GM18870 (cell line): ENCODE measurements around the gene MCM9.

Source experiments
- ATAC-seq: cut with Tn5 transposase; IDR thresholded peaks from one replicate; pipeline ENCODE4 v1.9.1; 2021; ENCODE audit warnings: moderate library complexity; ENCODE audit not compliant: unreplicated experiment

MCM9 gene

DNA sequence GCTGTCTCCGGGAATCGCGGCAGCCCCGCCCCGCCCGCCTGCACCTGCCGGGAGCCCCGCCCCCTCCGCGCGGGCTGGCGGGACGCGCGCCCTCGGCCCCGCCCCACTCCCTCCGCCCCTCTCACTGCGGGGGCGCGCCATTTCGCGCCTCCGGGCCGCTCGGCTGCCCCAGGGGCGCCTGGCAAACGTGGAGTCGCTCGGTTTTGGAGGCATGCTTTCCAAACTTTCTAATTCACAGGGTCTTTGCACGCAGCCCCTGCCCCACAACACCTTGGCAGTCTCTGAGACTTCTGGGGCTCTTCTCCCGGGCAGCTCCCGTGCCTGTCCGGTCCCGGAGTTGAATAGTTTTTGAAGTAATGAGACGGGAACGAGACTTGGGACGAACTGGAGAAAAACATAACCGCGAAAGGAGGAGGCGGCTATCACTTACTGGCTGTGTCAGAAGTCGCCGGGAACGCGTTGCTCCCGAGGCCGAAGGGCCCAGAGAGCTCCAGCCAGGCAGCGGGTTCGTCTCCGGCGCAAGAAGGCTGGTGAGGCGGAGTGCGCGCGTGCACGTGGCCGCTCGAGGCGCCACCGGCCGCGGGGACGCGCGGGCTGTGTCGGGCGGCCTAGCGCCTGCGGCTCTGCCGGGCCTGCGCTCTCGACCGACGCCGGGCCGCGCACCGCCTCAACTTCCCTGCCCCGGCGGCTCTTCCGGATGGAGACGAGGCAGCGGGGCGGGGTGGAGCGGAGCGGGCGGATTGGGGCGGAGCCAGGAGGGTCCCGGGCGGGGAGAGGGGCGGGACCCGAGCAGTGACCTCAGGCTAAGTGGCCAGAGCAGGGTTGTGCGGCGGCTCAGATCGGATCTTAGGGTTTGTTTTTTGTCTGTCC lies at the start of gene MCM9:
Gene MCM9, minus strand, starts transcription at position 699 of the 870 bp plus-strand sequence. CDS start 3,436 bp downstream, outside the sequence.
- ATAC-seq = peak; percentile 90

DNA sequence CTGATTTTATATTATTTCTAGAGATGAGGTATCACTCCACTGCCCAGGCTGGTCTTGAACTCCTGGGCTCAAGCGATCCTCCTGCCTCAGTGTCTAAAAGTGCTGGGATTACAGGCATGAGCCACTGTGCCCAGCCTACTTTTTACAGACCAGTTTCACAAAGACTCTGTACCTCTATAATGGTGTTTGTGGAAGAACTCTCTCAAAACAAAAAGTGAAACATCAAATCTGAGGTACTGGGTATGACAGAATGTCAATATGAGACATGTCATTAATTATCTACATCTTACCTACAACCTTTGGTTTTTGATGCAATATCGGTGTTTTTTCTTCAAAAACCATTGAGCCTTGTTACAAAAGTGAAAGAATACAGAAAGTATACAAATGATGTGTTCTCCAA lies 49.4 kb upstream of the MCM9 start:
- peak; percentile 82 for ATAC-seq

DNA sequence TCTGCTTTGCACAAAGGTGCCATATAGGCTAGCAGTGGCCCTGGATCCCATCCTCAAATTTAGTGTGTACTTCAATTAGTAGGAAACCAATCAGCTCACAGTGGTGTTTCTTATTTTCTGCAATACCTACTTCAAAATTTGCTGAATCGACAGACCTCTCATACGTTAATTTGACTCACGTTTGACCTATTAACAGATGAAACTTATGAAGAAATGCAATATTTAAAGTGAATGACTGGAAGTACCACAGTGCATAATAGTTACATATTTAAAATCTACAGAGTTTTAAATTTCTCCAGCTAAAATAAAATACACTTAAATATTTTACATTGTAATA lies 47.6 kb upstream of the MCM9 start:
- no peak for ATAC-seq

DNA sequence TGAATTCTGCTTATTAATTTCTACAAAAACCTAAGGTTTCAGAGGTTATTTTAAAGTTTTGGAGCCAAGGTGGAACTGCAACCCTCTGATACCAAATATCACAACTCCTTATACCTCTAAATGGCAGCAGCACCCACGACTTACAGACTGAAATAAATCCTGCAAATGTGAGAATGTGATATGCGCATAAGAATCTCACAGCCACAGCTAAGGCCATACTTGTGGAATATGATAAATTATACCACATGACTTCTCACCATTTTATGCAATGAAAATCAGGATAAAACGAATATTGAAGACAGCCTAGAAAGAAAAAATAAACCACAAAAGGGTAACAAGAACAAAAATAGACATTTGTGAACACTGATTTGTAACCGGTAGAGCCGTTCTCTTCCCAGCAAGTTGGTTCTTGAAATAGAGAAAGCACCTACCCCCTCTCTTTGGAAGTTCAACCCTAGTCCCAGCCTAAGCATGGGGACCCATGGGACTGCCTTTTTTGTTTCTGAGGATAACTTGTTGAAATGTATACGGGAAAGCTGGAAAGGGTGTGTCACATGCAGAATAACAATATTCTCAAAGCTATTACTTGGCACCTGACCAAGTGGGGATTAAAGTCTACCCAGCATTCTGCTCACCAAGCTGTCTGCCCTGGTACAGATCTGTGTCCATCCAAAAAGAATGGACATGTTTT lies 47.1 kb upstream of the MCM9 start:
- no peak for ATAC-seq

DNA sequence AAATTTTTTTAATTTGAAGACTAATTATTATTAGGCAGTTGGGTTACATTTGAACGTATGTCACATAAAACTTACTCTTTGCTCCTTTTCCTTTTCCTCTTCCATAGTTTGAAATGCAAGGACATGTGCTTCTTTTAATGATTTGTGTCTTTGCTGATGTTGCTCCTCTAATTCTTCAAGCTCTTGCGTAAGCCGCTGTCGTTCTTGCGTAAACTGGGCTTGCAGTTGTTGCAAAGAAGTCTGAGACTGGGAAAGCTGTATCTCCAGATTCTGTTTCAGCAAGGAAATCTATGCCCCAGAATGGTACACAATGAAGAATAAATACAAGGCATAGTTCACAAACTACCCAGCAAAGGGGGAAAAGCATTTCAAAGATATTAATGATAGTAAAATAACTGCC lies 45.1 kb upstream of the MCM9 start:
- no peak for ATAC-seq

DNA sequence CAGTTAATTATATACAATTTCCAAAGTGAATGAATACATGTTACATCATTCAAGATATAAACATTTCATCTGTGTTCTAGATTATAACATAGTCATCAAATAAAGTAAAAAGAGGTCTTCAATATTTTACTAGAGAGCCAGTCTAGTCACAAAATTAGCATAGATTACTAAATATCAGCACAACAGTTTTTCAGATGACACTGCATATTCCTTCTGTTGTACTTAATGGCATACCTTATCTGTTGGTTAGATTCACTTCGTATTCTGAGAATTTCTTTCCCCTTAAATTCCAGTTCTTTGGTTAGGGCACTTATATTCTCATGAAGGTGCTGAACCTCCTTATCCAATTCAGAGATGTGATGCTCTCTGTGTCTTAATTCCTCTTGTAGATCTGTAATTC lies 39.8 kb upstream of the MCM9 start:
- no peak for ATAC-seq

DNA sequence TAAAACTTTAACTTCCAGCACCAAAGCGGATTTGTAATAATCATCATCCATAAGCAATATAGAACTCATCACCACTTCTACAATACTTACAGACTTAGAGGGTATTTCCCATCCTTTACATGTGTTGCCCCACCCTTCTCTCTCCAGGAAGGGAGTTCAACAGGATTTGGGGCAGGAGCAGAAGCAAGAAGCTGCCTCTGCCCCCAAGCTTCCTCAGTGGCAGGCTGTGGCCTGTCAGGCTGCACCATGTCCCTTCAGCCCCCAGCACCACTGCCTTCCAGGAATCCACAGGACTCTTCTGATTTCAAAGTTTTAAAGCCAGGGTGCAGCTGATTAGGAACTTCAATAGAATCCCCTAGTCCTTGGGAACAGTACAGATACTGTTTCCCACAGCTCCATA lies 36.7 kb upstream of the MCM9 start:
- ATAC-seq = no peak

DNA sequence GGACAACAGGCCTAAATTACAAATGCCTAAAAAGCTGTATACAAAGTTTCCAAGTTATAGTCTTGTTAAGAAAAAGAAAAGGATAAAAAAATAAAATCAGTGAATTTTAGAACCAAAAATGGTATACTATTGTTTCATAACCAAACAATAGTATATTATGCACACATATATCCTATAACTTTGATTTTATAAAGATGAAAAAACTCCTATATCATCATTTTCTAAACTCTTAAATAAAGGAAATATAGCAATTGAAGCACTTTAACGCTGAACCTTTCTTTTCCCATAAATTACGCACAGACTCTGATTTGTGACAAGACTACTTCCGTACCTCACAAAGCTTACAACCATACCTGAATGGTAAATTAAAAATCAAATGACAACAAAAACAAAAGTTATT lies 35.9 kb upstream of the MCM9 start:
- no peak for ATAC-seq

DNA sequence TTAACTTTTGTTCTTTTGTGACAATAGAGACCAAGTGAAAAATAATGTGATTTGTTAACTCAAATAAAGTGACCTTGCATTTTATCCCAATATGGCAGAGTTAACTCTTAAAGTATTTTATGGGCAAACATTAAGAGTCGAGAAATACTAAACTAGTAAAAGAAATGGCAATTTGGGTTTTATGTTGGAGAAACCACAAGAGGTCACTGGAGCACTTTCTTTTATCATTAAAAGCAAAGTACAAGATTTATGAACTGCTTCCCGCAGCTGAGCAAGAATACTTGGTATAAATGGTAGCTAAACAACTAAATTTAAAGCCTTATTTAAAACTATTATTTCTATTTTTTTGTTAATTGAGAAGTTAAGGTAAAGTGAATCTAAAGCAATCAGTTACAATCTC lies 33.5 kb upstream of the MCM9 start:
- ATAC-seq = no peak

DNA sequence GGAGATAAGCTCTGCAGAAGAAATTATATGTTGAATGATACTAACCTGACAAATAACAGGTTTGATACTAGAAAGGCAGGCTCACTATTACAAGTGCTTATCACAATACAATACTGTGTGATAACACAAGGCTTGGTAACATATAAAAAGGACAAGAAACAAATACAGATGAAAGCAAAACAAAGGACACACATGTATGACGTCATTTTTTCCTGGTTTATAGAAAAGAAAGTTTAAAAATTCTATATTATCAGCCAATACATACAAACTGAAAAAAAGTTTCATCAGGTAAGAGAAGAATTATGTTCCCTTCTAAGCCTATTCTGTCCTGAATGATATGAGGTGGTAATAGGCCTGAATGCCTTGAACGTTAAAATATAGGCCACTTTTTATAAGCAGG lies 32.3 kb upstream of the MCM9 start:
- ATAC-seq = no peak

DNA sequence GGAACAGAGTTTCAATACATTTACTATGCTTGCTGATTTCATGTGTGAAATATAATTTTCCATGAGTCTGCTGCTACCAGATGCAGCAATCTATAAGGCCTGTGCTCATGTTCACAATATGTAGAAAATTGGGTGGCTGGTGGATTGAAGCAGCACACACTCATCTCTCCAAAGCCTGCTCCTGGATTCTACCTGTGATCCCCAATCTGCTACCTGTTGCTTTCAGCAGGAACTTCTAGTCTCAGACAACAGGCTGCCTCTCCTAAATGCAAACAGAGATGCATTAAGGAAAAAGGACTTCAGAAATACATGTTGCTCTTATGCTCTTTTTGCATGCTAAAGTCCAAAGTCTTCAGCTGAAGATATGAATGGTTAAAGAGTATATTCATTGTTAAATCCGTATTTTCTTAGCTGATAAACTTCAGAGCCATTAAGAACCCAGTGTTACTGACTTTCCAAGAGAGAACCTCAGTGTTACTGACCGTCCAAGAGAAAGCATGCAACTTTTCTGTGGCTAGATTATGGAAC lies 30.9 kb upstream of the MCM9 start:
- no peak for ATAC-seq

DNA sequence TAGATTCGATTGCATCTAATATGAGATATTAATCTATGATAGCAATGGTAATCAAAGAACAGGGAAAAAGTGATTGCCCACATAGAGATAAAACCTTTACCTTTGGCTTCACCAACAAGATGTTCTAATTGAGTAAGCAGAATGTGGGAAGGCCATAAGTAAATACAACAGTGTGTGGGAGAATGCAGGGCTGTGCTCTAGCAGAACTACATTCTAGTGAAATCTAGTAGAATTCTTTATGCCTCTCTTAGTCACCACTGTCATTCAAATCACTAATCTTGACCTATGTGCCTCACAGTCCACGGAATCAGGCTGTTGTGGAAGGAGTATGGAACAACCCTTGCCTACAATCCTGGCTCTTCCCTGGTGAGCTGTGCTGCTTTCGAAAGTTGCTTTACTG lies 30.4 kb upstream of the MCM9 start:
- no peak for ATAC-seq

DNA sequence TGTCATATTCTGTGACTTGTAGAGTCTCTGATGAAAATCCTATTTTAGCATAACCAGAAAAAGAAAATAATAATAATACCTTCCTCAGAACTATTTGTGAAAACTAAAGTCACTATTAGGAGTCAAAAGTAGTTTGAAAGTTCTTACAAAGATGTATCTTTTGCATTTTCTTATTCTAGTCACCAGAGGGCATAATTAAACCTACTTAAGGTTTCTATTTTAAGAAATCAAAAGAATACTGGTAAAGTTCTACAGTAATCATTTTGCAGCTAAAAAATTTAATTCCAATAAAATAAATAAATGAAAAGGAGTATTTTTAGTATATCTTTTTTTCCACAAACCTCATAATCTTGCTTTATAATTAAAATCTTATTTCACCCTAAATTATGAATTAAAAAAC lies 28.0 kb upstream of the MCM9 start:
- no peak for ATAC-seq

DNA sequence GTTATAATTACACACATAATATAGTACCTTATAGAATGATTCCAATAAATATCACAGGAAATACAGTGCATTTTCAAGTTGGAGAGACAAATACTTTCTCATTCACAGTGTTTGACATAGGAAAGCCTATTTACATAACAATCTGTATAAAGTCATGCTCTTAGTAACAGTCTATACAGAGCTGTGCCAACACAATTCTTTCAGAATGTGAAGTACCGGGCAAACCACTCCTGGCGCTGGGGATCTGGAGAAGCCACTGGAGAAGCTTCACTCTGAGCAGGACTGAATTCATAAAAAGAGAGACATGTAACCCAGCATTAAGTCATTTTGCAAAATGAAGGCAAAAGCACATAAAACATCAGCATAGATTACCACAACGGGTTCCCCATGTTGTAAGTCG lies 24.9 kb upstream of the MCM9 start:
- ATAC-seq = no peak

DNA sequence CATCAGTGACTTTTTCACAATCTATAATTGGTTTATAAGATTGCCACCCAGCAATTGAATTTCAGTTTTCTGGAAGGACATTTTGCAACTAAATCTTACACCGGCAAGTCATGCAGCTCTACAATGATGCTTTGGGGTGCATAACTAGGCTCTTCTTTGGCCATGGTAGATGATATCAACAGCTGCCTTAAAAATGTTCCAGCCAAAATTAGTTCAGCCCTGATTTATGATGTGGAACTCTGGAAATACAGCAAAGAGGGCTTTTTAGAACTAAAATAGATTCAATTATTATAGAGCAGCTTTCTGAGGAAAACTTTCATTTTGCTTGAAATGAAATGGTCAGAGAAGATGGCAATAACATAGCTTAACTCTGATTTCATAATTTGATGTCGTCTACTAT lies 18.4 kb upstream of the MCM9 start:
- no peak for ATAC-seq

DNA sequence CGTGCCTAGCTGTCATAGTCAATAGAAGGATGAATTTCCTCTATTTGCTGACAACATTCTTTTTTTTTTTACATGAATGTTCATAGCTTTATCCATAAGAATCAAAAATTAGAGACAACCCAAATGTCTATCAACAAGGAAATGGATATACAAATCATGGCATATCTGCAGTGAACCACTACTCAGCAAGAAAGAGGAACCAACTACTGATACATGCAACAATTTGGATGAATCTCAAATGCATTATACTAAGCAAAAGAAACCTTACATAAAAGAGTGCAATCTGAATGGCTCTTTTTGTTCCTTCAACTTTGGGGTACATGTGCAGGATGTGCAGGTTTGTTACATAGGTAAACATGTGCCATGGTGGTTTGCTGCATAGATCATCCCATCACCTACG lies 17.7 kb upstream of the MCM9 start:
- ATAC-seq = no peak

DNA sequence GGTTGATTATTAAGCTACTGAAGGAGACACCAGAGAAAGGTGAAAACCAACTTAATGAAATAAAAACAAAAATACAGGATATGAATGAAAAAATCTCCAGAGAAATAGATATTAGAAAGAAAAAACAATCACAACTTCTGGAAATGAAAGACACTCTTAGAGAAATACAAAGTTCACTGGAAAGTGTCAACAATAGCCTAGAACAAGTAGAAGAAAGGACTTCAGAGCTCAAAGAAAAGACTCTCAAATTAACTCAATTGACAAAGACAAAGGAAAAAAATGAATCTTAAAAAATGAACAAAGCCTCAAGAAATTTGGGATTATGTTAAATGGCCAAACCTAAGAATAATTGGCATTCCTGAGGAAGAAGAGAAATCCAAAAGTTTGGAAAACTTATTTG lies 10.3 kb upstream of the MCM9 start:
- ATAC-seq = no peak

DNA sequence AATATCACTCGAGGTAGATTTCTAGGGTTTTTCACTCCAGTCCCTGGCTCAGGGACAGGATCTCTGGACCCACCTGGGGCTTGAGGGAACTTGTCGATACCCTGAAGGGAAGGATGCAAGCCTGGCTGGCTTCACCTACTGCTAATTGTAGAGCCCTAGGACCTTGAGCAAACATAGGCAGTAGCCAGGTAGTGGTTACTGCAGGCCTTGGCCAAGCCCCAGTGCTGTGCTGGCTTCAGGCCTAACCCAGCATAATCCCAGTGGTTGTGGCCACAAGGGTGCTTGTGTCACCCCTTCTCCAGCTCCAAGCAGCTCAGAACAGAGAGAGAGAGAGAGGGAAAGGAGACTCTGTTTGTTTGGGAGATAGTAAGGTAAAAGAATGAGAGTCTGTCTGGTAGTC lies 5.8 kb upstream of the MCM9 start:
- no peak for ATAC-seq

DNA sequence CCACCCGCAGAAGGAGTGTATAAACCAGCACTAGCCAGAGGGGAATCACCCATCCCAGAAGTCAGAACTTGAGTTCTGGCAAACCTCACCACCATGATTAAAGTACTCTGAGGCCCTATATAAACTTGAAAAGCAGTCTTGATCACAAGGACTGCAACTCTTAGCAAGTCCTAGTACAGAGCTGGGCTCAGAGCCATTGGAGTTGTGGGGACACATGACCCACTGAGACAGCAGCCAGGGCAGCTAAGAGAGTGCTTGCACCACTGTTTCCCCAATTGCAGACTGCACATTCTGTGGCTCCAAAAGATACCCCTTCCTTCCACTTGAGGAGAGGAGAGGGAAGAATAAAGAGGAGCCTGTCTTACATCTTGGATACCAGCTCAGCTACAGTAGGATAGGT lies 4.7 kb upstream of the MCM9 start:
- ATAC-seq = no peak

DNA sequence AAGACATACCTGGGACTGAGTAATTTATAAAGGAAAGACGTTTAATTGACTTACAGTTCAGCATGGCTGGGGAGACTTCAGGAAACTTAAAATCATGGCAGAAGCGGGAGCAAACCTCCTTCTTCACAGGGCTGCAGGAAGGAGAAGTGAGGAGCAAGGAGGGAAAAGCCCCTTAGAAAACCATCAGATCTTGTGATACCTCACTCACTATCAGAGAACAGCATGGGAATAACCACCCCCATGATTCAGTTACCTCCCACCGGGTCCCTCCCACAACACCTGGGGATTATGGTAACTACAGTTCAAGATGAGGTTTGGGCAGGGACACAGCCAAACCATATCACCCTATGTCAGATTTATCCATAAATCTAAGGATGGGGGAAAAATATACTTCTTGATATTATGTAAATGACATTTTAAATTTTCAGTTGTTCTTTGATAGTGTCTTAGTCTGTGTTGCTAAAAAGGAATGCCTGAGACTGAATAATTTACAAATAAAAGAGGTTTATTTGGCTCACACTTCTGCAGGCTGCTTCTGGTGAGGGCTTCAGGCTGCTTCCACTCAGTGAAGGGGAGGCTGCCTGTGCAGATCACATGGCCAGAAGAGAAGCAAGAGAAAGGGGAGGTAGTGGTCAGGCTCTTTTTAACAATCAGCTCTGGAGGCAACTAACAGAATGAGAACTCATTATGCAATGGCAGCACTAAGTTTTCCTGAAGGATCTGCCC lies 1.2 kb upstream of the MCM9 start:
- no peak for ATAC-seq

DNA sequence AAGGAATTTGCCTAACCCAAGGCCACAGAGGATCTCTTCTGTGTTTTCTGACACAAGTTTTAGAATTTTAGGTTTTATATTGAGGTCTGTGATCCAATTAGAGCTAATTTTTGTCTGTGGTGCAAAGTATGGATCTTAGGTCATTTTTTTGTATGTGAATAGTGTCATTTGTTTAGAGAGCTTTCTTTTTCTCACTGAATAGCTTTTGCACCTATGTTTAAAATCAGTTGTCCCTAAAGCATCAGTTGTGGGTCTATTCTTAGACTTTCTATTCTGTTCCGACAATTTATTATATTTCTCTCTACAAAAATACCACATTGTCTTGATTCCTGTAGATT lies 341 bp upstream of the MCM9 start:
- peak; percentile 33 for ATAC-seq
